ENCODE data around the gene RNU6-8.

GRCh38 chr14:32203928-32204357 lies 874 bp upstream of the RNU6-8 start:
- TF ChIP-seq CTCF (IDR thresholded peaks at IDR 0.05; ENCODE audit: low read length) (no peak), EZH2 (optimal IDR thresholded peaks at IDR 0.05; ENCODE audit: low read depth, low read length) (no peak)
